Neural progenitor cell (in vitro differentiated cells): ENCODE data around the gene VAX1.

Experiments used
- CTCF ChIP-seq: fragments of 200-600 bp; sonication (generic); IDR thresholded peaks from 2 replicates; pipeline ENCODE4 v1.5.1; 2017; ENCODE audit warnings: antibody characterized with exemption, mild to moderate bottlenecking
- EZH2 ChIP-seq: fragments of 200-600 bp; sonication (generic); IDR thresholded peaks from 2 replicates; pipeline ENCODE4 v1.6.1; 2017; ENCODE audit warnings: antibody characterized with exemption, mild to moderate bottlenecking, moderate library complexity

- TF ChIP-seq CTCF (no peak), EZH2 (no peak)
Measured at GRCh38 chr10:117143103-117143823, 5.2 kb upstream of the VAX1 start.
